HUES64 (cell line): ENCODE results near the gene CHN2.

Source experiments
- H3K27ac ChIP-seq: 2 replicates; pipeline ENCODE4 v1.7.0; 2013; ENCODE audit warnings: low read depth, low read length, inconsistent platforms
- H3K27me3 ChIP-seq: 2 replicates; pipeline ENCODE4 v1.6.1; 2013; ENCODE audit warnings: mild to moderate bottlenecking, low read length; ENCODE audit not compliant: insufficient read depth
- H3K36me3 ChIP-seq: 2 replicates; pipeline ENCODE4 v1.6.1; 2013; ENCODE audit warnings: mild to moderate bottlenecking, low read length; ENCODE audit not compliant: insufficient read depth
- H3K4me1 ChIP-seq: 2 replicates; pipeline ENCODE4 v1.6.1; 2013; ENCODE audit warnings: mild to moderate bottlenecking, low read length, moderate library complexity; ENCODE audit not compliant: insufficient read depth
- H3K4me3 ChIP-seq: 2 replicates; pipeline ENCODE4 v1.5.1; 2013; ENCODE audit warnings: mild to moderate bottlenecking, low read length, moderate library complexity
- H3K9ac ChIP-seq: 2 replicates; pipeline ENCODE4 v1.6.1; 2013; ENCODE audit warnings: mild to moderate bottlenecking, low read depth, low read length
- H3K9me3 ChIP-seq: 2 replicates; pipeline ENCODE4 v1.6.1; 2013; ENCODE audit warnings: low read depth, low read length; ENCODE audit not compliant: insufficient read depth
- WGBS: fragments of 150-250, 120-280 bp; methylation state at CpG from one replicate; pipeline ENCODE4 v1.1.7; 2013; ENCODE audit warnings: missing lambda C conversion rate; 5-methylcytosine and 5-hydroxymethylcytosine counted together

CHN2 gene

GRCh38 chr7:29413626-29414136 lies 219.1 kb downstream of the CHN2 start:
- H3K9ac ChIP-seq, result no peak overlapping the region
- H3K9me3 ChIP-seq, result no peaks in the 10 kb centered on the region
- H3K27ac ChIP-seq, result no peak overlapping the region
- no peaks in the 10 kb centered on the region for H3K4me1 ChIP-seq
- no peak overlapping the region for H3K4me3 ChIP-seq
- 92% methylated on average over 12 of the region's 12 CpGs for WGBS
- H3K36me3 ChIP-seq, result no peaks in the 10 kb centered on the region
- H3K27me3 ChIP-seq, result no peaks in the 10 kb centered on the region

- 96% methylated on average over 10 of the region's 10 CpGs for WGBS
- Histone ChIP-seq H3K9ac (no peak overlapping the region), H3K4me1 (no peaks in the 10 kb centered on the region), H3K27ac (no peak overlapping the region), H3K4me3 (no peak overlapping the region), H3K9me3 (no peaks in the 10 kb centered on the region), H3K27me3 (no peaks in the 10 kb centered on the region), H3K36me3 (no peaks in the 10 kb centered on the region)
Measured at GRCh38 chr7:29414216-29414615, 219.6 kb downstream of the CHN2 start.

- Histone ChIP-seq H3K9ac (no peak overlapping the region), H3K36me3 (no peaks in the 10 kb centered on the region), H3K9me3 (no peaks in the 10 kb centered on the region), H3K27me3 (no peaks in the 10 kb centered on the region), H3K27ac (no peak overlapping the region), H3K4me3 (no peak overlapping the region), H3K4me1 (no peaks in the 10 kb centered on the region)
- 92% methylated on average over 4 of the region's 5 CpGs for WGBS
Measured at GRCh38 chr7:29415215-29415614, 220.6 kb downstream of the CHN2 start.

GRCh38 chr7:29416276-29416937 lies 221.8 kb downstream of the CHN2 start:
- no peaks in the 10 kb centered on the region for H3K36me3 ChIP-seq
- no peaks in the 10 kb centered on the region for H3K4me1 ChIP-seq
- H3K27ac ChIP-seq, result no peak overlapping the region
- no peaks in the 10 kb centered on the region for H3K27me3 ChIP-seq
- H3K9me3 ChIP-seq, result no peaks in the 10 kb centered on the region
- 96% methylated on average over 9 of the region's 10 CpGs for WGBS
- H3K4me3 ChIP-seq, result no peak overlapping the region
- no peak overlapping the region for H3K9ac ChIP-seq

GRCh38 chr7:29416938-29417305 lies 222.3 kb downstream of the CHN2 start:
- Histone ChIP-seq H3K9me3 (no peaks in the 10 kb centered on the region), H3K9ac (no peak overlapping the region), H3K27ac (no peak overlapping the region), H3K4me1 (no peaks in the 10 kb centered on the region), H3K27me3 (no peaks in the 10 kb centered on the region), H3K36me3 (no peaks in the 10 kb centered on the region), H3K4me3 (no peak overlapping the region)
- 95% methylated on average over 9 of the region's 9 CpGs for WGBS

- no peaks in the 10 kb centered on the region for H3K9me3 ChIP-seq
- no peak overlapping the region for H3K27ac ChIP-seq
- no peak overlapping the region for H3K9ac ChIP-seq
- H3K4me3 ChIP-seq, result no peak overlapping the region
- no peaks in the 10 kb centered on the region for H3K27me3 ChIP-seq
- H3K4me1 ChIP-seq, result no peaks in the 10 kb centered on the region
- H3K36me3 ChIP-seq, result no peaks in the 10 kb centered on the region
- 94% methylated on average over 12 of the region's 12 CpGs for WGBS
Measured at GRCh38 chr7:29418056-29418455, 223.5 kb downstream of the CHN2 start.

GRCh38 chr7:29418651-29419050 lies 224.1 kb downstream of the CHN2 start:
- Histone ChIP-seq H3K9ac (no peak overlapping the region), H3K4me1 (no peaks in the 10 kb centered on the region), H3K36me3 (no peaks in the 10 kb centered on the region), H3K27me3 (no peaks in the 10 kb centered on the region), H3K9me3 (no peaks in the 10 kb centered on the region), H3K4me3 (no peak overlapping the region), H3K27ac (no peak overlapping the region)
- 96% methylated on average over 6 of the region's 6 CpGs for WGBS

- no peaks in the 10 kb centered on the region for H3K9me3 ChIP-seq
- H3K4me3 ChIP-seq, result no peak overlapping the region
- H3K9ac ChIP-seq, result no peak overlapping the region
- no peaks in the 10 kb centered on the region for H3K27me3 ChIP-seq
- no peaks in the 10 kb centered on the region for H3K4me1 ChIP-seq
- no peak overlapping the region for H3K27ac ChIP-seq
- H3K36me3 ChIP-seq, result no peaks in the 10 kb centered on the region
Measured at GRCh38 chr7:29420011-29420410, 225.4 kb downstream of the CHN2 start.

- Histone ChIP-seq H3K9ac (no peak overlapping the region), H3K4me3 (no peak overlapping the region), H3K27ac (no peak overlapping the region), H3K4me1 (no peaks in the 10 kb centered on the region), H3K36me3 (no peaks in the 10 kb centered on the region), H3K27me3 (no peaks in the 10 kb centered on the region), H3K9me3 (no peaks in the 10 kb centered on the region)
- WGBS, result 91% methylated on average over 12 of the region's 12 CpGs
Measured at GRCh38 chr7:29421010-29421956, 226.7 kb downstream of the CHN2 start.

- Histone ChIP-seq H3K9me3 (no peaks in the 10 kb centered on the region), H3K9ac (no peak overlapping the region), H3K36me3 (no peaks in the 10 kb centered on the region), H3K27ac (no peak overlapping the region), H3K4me3 (no peak overlapping the region), H3K27me3 (no peaks in the 10 kb centered on the region), H3K4me1 (no peaks in the 10 kb centered on the region)
- WGBS, result 91% methylated on average over 4 of the region's 5 CpGs
Measured at GRCh38 chr7:29422829-29423228, 228.3 kb downstream of the CHN2 start.

GRCh38 chr7:29424295-29424983 lies 229.9 kb downstream of the CHN2 start:
- Histone ChIP-seq H3K9ac (no peak overlapping the region), H3K27me3 (no peaks in the 10 kb centered on the region), H3K27ac (no peak overlapping the region), H3K9me3 (no peaks in the 10 kb centered on the region), H3K4me3 (no peak overlapping the region), H3K36me3 (no peaks in the 10 kb centered on the region), H3K4me1 (no peaks in the 10 kb centered on the region)
- WGBS, result 94% methylated on average over 7 of the region's 7 CpGs
